Stimulated activated naive CD8-positive, alpha-beta T cell treated with anti-CD3 and anti-CD28 coated beads, Interleukin-15, amount 100 ng/mL, for 72 hours (primary cell): ENCODE data around the gene ERVH48-1.
"Not testable (repeated sequence)": the region's sequence is repeated elsewhere in the genome, so short reads cannot be mapped to it uniquely, and the experiment has no call there.

Experiments used
- ATAC-seq: fragments of 150-1000 bp; cut with Tn5 transposase; 2 replicates; pipeline ENCODE4 v1.10.0; 2021; ENCODE audit warnings: mild to moderate bottlenecking, moderate library complexity
- DNase-seq, 2 donors: peaks; one replicate each; pipeline ENCODE4 v3.0.0; 2021 to 2022
- H3K27ac Mint-ChIP-seq, 2 donors: one replicate each; pipeline ENCODE4 v1.8.0; 2022; ENCODE audit warnings: mild to moderate bottlenecking in 2 of 2, mixed read lengths in 2 of 2, moderate library complexity in 2 of 2
- H3K27me3 Mint-ChIP-seq: one replicate; pipeline ENCODE4 v1.8.0; 2022; ENCODE audit warnings: mixed read lengths
- H3K4me1 Mint-ChIP-seq: one replicate; pipeline ENCODE4 v1.8.0; 2022; ENCODE audit warnings: mild to moderate bottlenecking, mixed read lengths
- H3K4me3 Mint-ChIP-seq, 2 donors: one replicate each; pipeline ENCODE4 v1.8.0; 2022; ENCODE audit warnings: mild to moderate bottlenecking in 2 of 2, mixed read lengths in 2 of 2, moderate library complexity in 1 of 2
- H3K9me3 Mint-ChIP-seq, 2 donors: one replicate each; pipeline ENCODE4 v1.8.0; 2022; ENCODE audit warnings: mixed read lengths in 2 of 2

The ERVH48-1 gene

GRCh38 chr21:42925114-42925926, at the start of gene ERVH48-1:
Gene ERVH48-1 (minus strand): TSS chr21:42925630. CDS start chr21:42919006, 6,624 bp downstream.
- no peaks in the 10 kb centered on the region for H3K9me3 Mint-ChIP-seq
- peaks cover 16% of the 10 kb centered on the region for H3K4me1 Mint-ChIP-seq
- no peak for ATAC-seq
- H3K27ac Mint-ChIP-seq = peak within 1 kb of the TSS in 1 of 2 donors; percentile 95
- H3K4me3 Mint-ChIP-seq = peak within 1 kb of the TSS; percentile 55 to 61
- no peak for DNase-seq
- no peaks in the 10 kb centered on the region for H3K27me3 Mint-ChIP-seq

GRCh38 chr21:42973991-42974831, 48.8 kb upstream of the ERVH48-1 start, which contains the start of gene PKNOX1:
Gene PKNOX1 (plus strand): TSS chr21:42974562. CDS start chr21:43004382, 29,820 bp downstream.
- ATAC-seq = peak; percentile 93
- no peaks in the 10 kb centered on the region for H3K27me3 Mint-ChIP-seq
- peak within 1 kb of the TSS; percentile 98 for H3K27ac Mint-ChIP-seq
- peak; percentile 100 for DNase-seq
- peak within 1 kb of the TSS; percentile 88 to 93 for H3K4me3 Mint-ChIP-seq
- H3K4me1 Mint-ChIP-seq = peaks cover 36% of the 10 kb centered on the region
- H3K9me3 Mint-ChIP-seq = no peaks in the 10 kb centered on the region

GRCh38 chr21:42973309-42973990, 48.0 kb upstream of the ERVH48-1 start:
- peak overlapping the region; percentile 92 to 98 for H3K27ac Mint-ChIP-seq
- DNase-seq = peak in 1 of 2 donors; percentile 15
- H3K4me3 Mint-ChIP-seq = peak overlapping the region; percentile 73 to 80
- H3K27me3 Mint-ChIP-seq = no peaks in the 10 kb centered on the region
- H3K9me3 Mint-ChIP-seq = no peaks in the 10 kb centered on the region
- ATAC-seq = no peak
- H3K4me1 Mint-ChIP-seq = peaks cover 30% of the 10 kb centered on the region

GRCh38 chr21:42971897-42972275, 46.5 kb upstream of the ERVH48-1 start:
- Mint-ChIP-seq H3K4me3 (peak overlapping the region in 1 of 2 donors; percentile 15), H3K9me3 (no peaks in the 10 kb centered on the region), H3K27me3 (no peaks in the 10 kb centered on the region), H3K27ac (no peak overlapping the region), H3K4me1 (peaks cover 17% of the 10 kb centered on the region)
- no peak for DNase-seq
- no peak for ATAC-seq

- Mint-ChIP-seq H3K4me1 (peaks cover 9% of the 10 kb centered on the region), H3K27me3 (no peaks in the 10 kb centered on the region), H3K27ac (peak overlapping the region in 1 of 2 donors; percentile 43), H3K4me3 (no peak overlapping the region), H3K9me3 (no peaks in the 10 kb centered on the region)
- ATAC-seq (no peak), DNase-seq (no peak)
Measured at GRCh38 chr21:42970946-42971653, 45.7 kb upstream of the ERVH48-1 start.

GRCh38 chr21:42969193-42969600, 43.8 kb upstream of the ERVH48-1 start:
- Mint-ChIP-seq H3K9me3 (no peaks in the 10 kb centered on the region), H3K4me1 (peaks cover 9% of the 10 kb centered on the region), H3K27me3 (no peaks in the 10 kb centered on the region), H3K27ac (no peak overlapping the region), H3K4me3 (no peak overlapping the region)
- DNase-seq (no peak), ATAC-seq (no peak)

- not testable (repeated sequence) for DNase-seq, H3K9me3 Mint-ChIP-seq, H3K27ac Mint-ChIP-seq, H3K27me3 Mint-ChIP-seq, ATAC-seq, H3K4me3 Mint-ChIP-seq, H3K4me1 Mint-ChIP-seq
Measured at GRCh38 chr21:42967616-42968015, 42.2 kb upstream of the ERVH48-1 start.

GRCh38 chr21:42965211-42965560, 39.8 kb upstream of the ERVH48-1 start:
- Mint-ChIP-seq H3K27ac (no peak overlapping the region), H3K4me3 (no peak overlapping the region), H3K4me1 (no peaks in the 10 kb centered on the region), H3K9me3 (no peaks in the 10 kb centered on the region), H3K27me3 (no peaks in the 10 kb centered on the region)
- ATAC-seq (no peak), DNase-seq (no peak)

GRCh38 chr21:42964546-42965210, 39.2 kb upstream of the ERVH48-1 start:
- no peak for ATAC-seq
- H3K4me3 Mint-ChIP-seq = no peak overlapping the region
- DNase-seq = no peak

GRCh38 chr21:42964086-42964485, 38.7 kb upstream of the ERVH48-1 start:
- no peak overlapping the region for H3K4me3 Mint-ChIP-seq
- H3K9me3 Mint-ChIP-seq = no peaks in the 10 kb centered on the region
- no peaks in the 10 kb centered on the region for H3K27me3 Mint-ChIP-seq
- DNase-seq (no peak), ATAC-seq (no peak)
- no peaks in the 10 kb centered on the region for H3K4me1 Mint-ChIP-seq
- peak overlapping the region in 1 of 2 donors; percentile 22 for H3K27ac Mint-ChIP-seq

More at GRCh38 chr21:42964546-42965210, 39.2 kb upstream of the ERVH48-1 start:
- Mint-ChIP-seq H3K27ac (peak overlapping the region in 1 of 2 donors; percentile 22), H3K9me3 (no peaks in the 10 kb centered on the region), H3K4me1 (no peaks in the 10 kb centered on the region), H3K27me3 (no peaks in the 10 kb centered on the region)

GRCh38 chr21:42962380-42963007, 37.1 kb upstream of the ERVH48-1 start:
- no peak overlapping the region for H3K4me3 Mint-ChIP-seq
- ATAC-seq (no peak), DNase-seq (no peak)
- H3K4me1 Mint-ChIP-seq = no peaks in the 10 kb centered on the region
- no peaks in the 10 kb centered on the region for H3K9me3 Mint-ChIP-seq
- no peaks in the 10 kb centered on the region for H3K27me3 Mint-ChIP-seq
- H3K27ac Mint-ChIP-seq = peak overlapping the region in 1 of 2 donors; percentile 40

- Mint-ChIP-seq H3K9me3 (no peaks in the 10 kb centered on the region), H3K4me3 (no peak overlapping the region), H3K27me3 (no peaks in the 10 kb centered on the region), H3K27ac (no peak overlapping the region), H3K4me1 (no peaks in the 10 kb centered on the region)
- DNase-seq = no peak
- no peak for ATAC-seq
Measured at GRCh38 chr21:42959728-42960127, 34.3 kb upstream of the ERVH48-1 start.

GRCh38 chr21:42958122-42958521, 32.7 kb upstream of the ERVH48-1 start:
- not testable (repeated sequence) for ATAC-seq, H3K27ac Mint-ChIP-seq

More at GRCh38 chr21:42958122-42958521, 32.7 kb upstream of the ERVH48-1 start:
- H3K9me3 Mint-ChIP-seq, H3K27me3 Mint-ChIP-seq, DNase-seq, H3K4me1 Mint-ChIP-seq, H3K4me3 Mint-ChIP-seq: not testable (repeated sequence)
